H1 (cell line): ENCODE results near the gene FUBP3. TPM values are rescaled to one million over a fixed set of nuclear protein-coding genes. Genes with fewer than 3 reads are reported as not detected.

Experiments
- CTCF ChIA-PET: fragments of 300-600 bp; sonication (Branson Sonifier 250); formaldehyde crosslinking; loops from one replicate; lab custom pipeline; 2021; ENCODE audit not compliant: partially characterized antibody; lab: Charles Lee
- POLR2A ChIA-PET: fragments of 300-600 bp; sonication (Branson Sonifier 250); formaldehyde crosslinking; loops from one replicate; lab custom pipeline; 2021; ENCODE audit warnings: inconsistent platforms; ENCODE audit not compliant: partially characterized antibody; lab: Charles Lee
- DNase-seq, 2 experiments: peaks; one replicate each; pipeline versions ENCODE4 v3.0.0 to v3.0.0-alpha.2; 2010 to 2022; ENCODE audit warnings: low spot score in 2 of 2, low read depth in 1 of 2, mixed read lengths in 1 of 2
- FAIRE-seq: peaks from 2 replicates; lab custom pipeline; 2011; peaks lifted over from hg19 to GRCh38; lab: Jason Lieb, UNC
- H2AFZ ChIP-seq: 2 replicates; pipeline ENCODE4 v1.8.1; 2012; ENCODE audit warnings: low read length, inconsistent platforms
- H2AK5ac ChIP-seq: 2 replicates; pipeline ENCODE4 v1.6.1; 2013; ENCODE audit warnings: low read depth, low read length
- H2BK120ac ChIP-seq: replicated peaks from 2 replicates; pipeline ENCODE3; 2013; ENCODE audit warnings: low read depth, low read length, inconsistent platforms
- H2BK12ac ChIP-seq: 2 replicates; pipeline ENCODE4 v1.6.1; 2013; ENCODE audit warnings: low read depth, low read length
- H2BK15ac ChIP-seq: 2 replicates; pipeline ENCODE4 v1.6.1; 2013; ENCODE audit warnings: low read length
- H2BK20ac ChIP-seq: 2 replicates; pipeline ENCODE4 v1.6.1; 2013; ENCODE audit warnings: low read length
- H2BK5ac ChIP-seq: 2 replicates; pipeline ENCODE4 v1.6.1; 2013; ENCODE audit warnings: low read depth, low read length
- H3K14ac ChIP-seq: 2 replicates; pipeline ENCODE4 v1.6.1; 2013; ENCODE audit warnings: inconsistent platforms; ENCODE audit not compliant: insufficient read length
- H3K18ac ChIP-seq: 2 replicates; pipeline ENCODE4 v1.6.1; 2013; ENCODE audit warnings: low read length; ENCODE audit errors: extremely low read depth
- H3K23ac ChIP-seq: 2 replicates; pipeline ENCODE4 v1.6.1; 2013; ENCODE audit warnings: inconsistent platforms; ENCODE audit not compliant: insufficient read length
- H3K23me2 ChIP-seq: 2 replicates; pipeline ENCODE4 v1.6.1; 2013; ENCODE audit warnings: low read depth, low read length
- H3K27ac ChIP-seq: 2 replicates; pipeline ENCODE4 v1.6.1; 2011; ENCODE audit warnings: low read depth, low read length, inconsistent platforms
- H3K27me3 ChIP-seq, 4 experiments: replicated peaks in 1 of 4; 1 replicate in 1 of 4; 2 replicates in 3 of 4; pipeline versions ENCODE4 v1.6.1 to v1.8.1; 2011 to 2013; ENCODE audit warnings: low read length in 3 of 4, mild to moderate bottlenecking in 3 of 4, inconsistent platforms in 2 of 4, mixed read lengths in 2 of 4, moderate library complexity in 1 of 4; ENCODE audit not compliant: control insufficient read depth in 3 of 4, insufficient read depth in 3 of 4; ENCODE audit errors: extremely low read depth in 1 of 4
- H3K36me3 ChIP-seq, 4 experiments: 2 replicates each; pipeline versions ENCODE4 v1.6.1 to v1.8.1; 2011 to 2013; ENCODE audit warnings: mild to moderate bottlenecking in 4 of 4, low read length in 3 of 4, moderate library complexity in 2 of 4, control low read depth in 1 of 4, inconsistent platforms in 1 of 4; ENCODE audit not compliant: insufficient read depth in 4 of 4, control insufficient read depth in 2 of 4
- H3K4ac ChIP-seq: replicated peaks from 2 replicates; pipeline ENCODE3; 2013; ENCODE audit warnings: low read length, low read depth, mixed read lengths, inconsistent platforms; ENCODE audit not compliant: insufficient read length
- H3K4me1 ChIP-seq, 4 experiments: replicated peaks in 1 of 4; 1 replicate in 1 of 4; 2 replicates in 3 of 4; pipeline versions ENCODE4 v1.6.1 to v1.8.1; 2011 to 2013; ENCODE audit warnings: low read length in 3 of 4, inconsistent platforms in 2 of 4, mixed read lengths in 1 of 4; ENCODE audit not compliant: insufficient read depth in 4 of 4, control insufficient read depth in 3 of 4
- H3K4me2 ChIP-seq, 2 experiments: 2 replicates each; pipeline versions ENCODE4 v1.6.1 to v1.8.1; 2011 to 2013; ENCODE audit warnings: low read depth in 2 of 2, low read length in 2 of 2, control low read depth in 1 of 2, inconsistent platforms in 1 of 2, mild to moderate bottlenecking in 1 of 2; ENCODE audit not compliant: insufficient read depth in 1 of 2
- H3K4me3 ChIP-seq, 4 experiments: fragments of 200-600, 300-600 bp in 1 of 4; sonication (generic), shearing (Covaris generic), sonication (Bioruptor Twin) in 1 of 4; 2 replicates each; pipeline versions ENCODE4 v1.5.1 to v1.8.1; 2011 to 2016; ENCODE audit warnings: low read length in 4 of 4, low read depth in 3 of 4, control low read depth in 2 of 4, inconsistent platforms in 2 of 4, mild to moderate bottlenecking in 2 of 4, mixed read lengths in 1 of 4, moderate library complexity in 1 of 4; ENCODE audit not compliant: insufficient read depth in 2 of 4; ENCODE audit errors: extremely low read depth in 1 of 4
- H3K56ac ChIP-seq: replicated peaks from 2 replicates; pipeline ENCODE3; 2013; ENCODE audit warnings: low read depth, mild to moderate bottlenecking, mixed read lengths, low read length, inconsistent platforms; ENCODE audit not compliant: insufficient read length
- H3K79me1 ChIP-seq: 2 replicates; pipeline ENCODE4 v1.6.1; 2013; ENCODE audit warnings: low read depth, low read length, control low read depth
- H3K79me2 ChIP-seq, 2 experiments: 2 replicates each; pipeline versions ENCODE4 v1.6.1 to v1.8.1; 2012 to 2013; ENCODE audit warnings: low read length in 2 of 2, mild to moderate bottlenecking in 2 of 2, inconsistent platforms in 1 of 2; ENCODE audit not compliant: insufficient read depth in 2 of 2, control insufficient read depth in 1 of 2
- H3K9ac ChIP-seq, 4 experiments: replicated peaks in 1 of 4; 1 replicate in 1 of 4; 2 replicates in 3 of 4; pipeline versions ENCODE4 v1.6.1 to v1.8.1; 2011 to 2013; ENCODE audit warnings: low read depth in 3 of 4, low read length in 3 of 4, control low read depth in 2 of 4, mild to moderate bottlenecking in 2 of 4, moderate library complexity in 2 of 4, inconsistent platforms in 1 of 4; ENCODE audit errors: extremely low read depth in 1 of 4
- H3K9me3 ChIP-seq, 2 experiments: 2 replicates each; pipeline versions ENCODE4 v1.6.1 to v1.8.1; 2012 to 2013; ENCODE audit warnings: mild to moderate bottlenecking in 2 of 2, moderate library complexity in 2 of 2, control low read depth in 1 of 2, inconsistent platforms in 1 of 2, low read depth in 1 of 2, low read length in 1 of 2, mixed read lengths in 1 of 2; ENCODE audit not compliant: insufficient read depth in 2 of 2
- H4K20me1 ChIP-seq, 2 experiments: replicated peaks in 1 of 2; 2 replicates each; pipeline versions ENCODE3 to v1.8.1; 2011 to 2013; ENCODE audit warnings: inconsistent platforms in 2 of 2, low read length in 2 of 2, mild to moderate bottlenecking in 1 of 2; ENCODE audit not compliant: insufficient read depth in 2 of 2, control insufficient read depth in 1 of 2
- H4K5ac ChIP-seq: 2 replicates; pipeline ENCODE4 v1.6.1; 2013; ENCODE audit warnings: low read length, low read depth, mixed read lengths, inconsistent platforms; ENCODE audit not compliant: insufficient read length
- H4K8ac ChIP-seq: 2 replicates; pipeline ENCODE4 v1.8.0; 2013; ENCODE audit warnings: mild to moderate bottlenecking, moderate library complexity, low read length, inconsistent platforms; ENCODE audit not compliant: insufficient read depth; ENCODE audit errors: extremely low read depth
- H4K91ac ChIP-seq: replicated peaks from 2 replicates; pipeline ENCODE3; 2013; ENCODE audit warnings: low read length, mixed read lengths, inconsistent platforms; ENCODE audit not compliant: insufficient read length
- ATF3 ChIP-seq: IDR thresholded peaks from 2 replicates; pipeline ENCODE4 v1.6.1; 2011; ENCODE audit warnings: low read depth, mild to moderate bottlenecking, low read length; ENCODE audit not compliant: insufficient read depth
- BCL11A ChIP-seq, 2 experiments: IDR thresholded peaks; one replicate each; pipeline ENCODE4 v1.6.1; 2011; ENCODE audit warnings: low read depth in 2 of 2, low read length in 2 of 2, mild to moderate bottlenecking in 2 of 2
- CHD1 ChIP-seq: IDR thresholded peaks from 2 replicates; pipeline ENCODE4 v1.6.1; 2012; ENCODE audit warnings: low read depth, low read length, improper control_type of control experiment
- CTBP2 ChIP-seq: IDR thresholded peaks from 2 replicates; pipeline ENCODE4 v1.7.0; 2011; ENCODE audit warnings: borderline replicate concordance, mild to moderate bottlenecking, moderate library complexity, mixed read lengths, low read length; ENCODE audit not compliant: insufficient read depth, insufficient read length
- CTCF ChIP-seq, 3 experiments: IDR thresholded peaks; 1 replicate in 2 of 3; 2 replicates in 1 of 3; pipeline versions ENCODE4 v1.5.1 to v1.6.1; 2011; ENCODE audit warnings: low read length in 3 of 3, mild to moderate bottlenecking in 3 of 3, inconsistent platforms in 2 of 3, low read depth in 1 of 3, moderate library complexity in 1 of 3; ENCODE audit not compliant: insufficient read depth in 1 of 3; ENCODE audit errors: control extremely low read depth in 1 of 3
- GTF2F1 ChIP-seq: IDR thresholded peaks from 2 replicates; pipeline ENCODE4 v1.6.1; 2012; ENCODE audit warnings: low read depth, low read length, improper control_type of control experiment, borderline replicate concordance
- HDAC2 ChIP-seq, 2 experiments: fragments of 300-600 bp in 1 of 2; sonication (generic) in 1 of 2; IDR thresholded peaks; 2 replicates each; pipeline ENCODE4 v1.6.1; 2011 to 2012; ENCODE audit warnings: low read depth in 2 of 2, low read length in 2 of 2, mild to moderate bottlenecking in 2 of 2, moderate library complexity in 2 of 2, borderline replicate concordance in 1 of 2, inconsistent platforms in 1 of 2
- SP4 ChIP-seq: IDR thresholded peaks from 2 replicates; pipeline ENCODE4 v1.6.1; 2012; ENCODE audit warnings: low read length, inconsistent platforms
- SUZ12 ChIP-seq: fragments of 200-600 bp; sonication (generic); IDR thresholded peaks from 2 replicates; pipeline ENCODE4 v1.6.1; 2012; ENCODE audit warnings: mild to moderate bottlenecking, inconsistent platforms, low read length, moderate library complexity, mixed read lengths
- YY1 ChIP-seq: IDR thresholded peaks from 2 replicates; pipeline ENCODE4 v1.6.1; 2011; ENCODE audit warnings: low read depth, mild to moderate bottlenecking, low read length
- WGBS, 2 experiments: shearing (Covaris generic) in 1 of 2; methylation state at CpG; one replicate each; pipeline versions ENCODE4 v1.1.6 to v1.1.7; 2013 to 2015; ENCODE audit warnings: low lambda C conversion rate in 2 of 2, mixed read lengths in 2 of 2, inconsistent platforms in 1 of 2, low coverage in 1 of 2, missing lambda C conversion rate in 1 of 2; ENCODE audit not compliant: insufficient replicate concordance in 2 of 2, insufficient coverage in 1 of 2, insufficient read length in 1 of 2; ENCODE audit errors: extremely low coverage in 1 of 2, missing lambda C conversion rate in 1 of 2; 5-methylcytosine and 5-hydroxymethylcytosine counted together
- polyA plus RNA-seq, 7 experiments: library from polyadenylated mRNA; depleted of rRNA in 3 of 7; stranded (reverse) in 5 of 7; unstranded in 2 of 7; fragments of >200 nt in 5 of 7; fragments of 200-250 nt in 2 of 7; gene quantifications; 1 replicate in 5 of 7; 2 replicates in 1 of 7; 4 replicates in 1 of 7; pipeline versions ENCODE4 v1.2.1 to v1.2.3, GENCODE V29; 2011 to 2013; ENCODE audit warnings: missing spikeins in 2 of 7, mixed read lengths in 2 of 7
- total RNA-seq: library from RNA; stranded (reverse); fragmentation: NEBNext Ultra II Directional; extraction: Animal tissue kit (Norgen Biotek cat#: 25700); gene quantifications from 2 replicates; pipeline ENCODE4 v1.2.1, GENCODE V29; 2021

Gene FUBP3
- total and polyA plus RNA-seq, 2 of the 8 experiments (the other 6 are each of a cell fraction or from before 2014, with no cell fraction given) = 23.7 to 76.4 TPM

GRCh38 chr9:130627051-130627450, 47.7 kb downstream of the FUBP3 start:
- H3K79me2 ChIP-seq = no peaks in the 10 kb centered on the region
- H3K18ac ChIP-seq = no peak overlapping the region
- no peaks in the 10 kb centered on the region for H3K9me3 ChIP-seq
- H3K27ac ChIP-seq = no peak overlapping the region; the same call in 1 of the 2 replicates
- H2BK20ac ChIP-seq = no peak overlapping the region
- H2BK12ac ChIP-seq = no peak overlapping the region
- no peak overlapping the region for H3K23ac ChIP-seq
- no peaks in the 10 kb centered on the region for H3K23me2 ChIP-seq
- H3K4me1 ChIP-seq = peaks cover 12 to 27% (median 18%) of the 10 kb centered on the region in 4 experiments
- ChIA-PET CTCF (interaction anchor here (1.2 to 6.7 kb wide), 10 partner anchors 10 to 166 kb away, joined by 3 to 30 read pairs (median 4); no protein-coding TSS in a partner anchor), POLR2A (interaction anchor here (1.3 to 1.5 kb wide), 2 partner anchors 9 to 11 kb away, joined by 4 to 5 read pairs; no protein-coding TSS in a partner anchor)
- H3K4me2 ChIP-seq = no peak overlapping the region
- no peak overlapping the region for H4K91ac ChIP-seq
- peaks cover 16 to 66% (median 50%) of the 10 kb centered on the region in 4 experiments for H3K36me3 ChIP-seq
- H3K4me3 ChIP-seq = no peak overlapping the region
- no peaks in the 10 kb centered on the region for H3K27me3 ChIP-seq
- no peak overlapping the region; a peak in 1 of 7 replicates for H3K9ac ChIP-seq
- no peak overlapping the region for H4K5ac ChIP-seq
- H3K4ac ChIP-seq = no peak overlapping the region
- no peak overlapping the region for H4K8ac ChIP-seq
- no peak overlapping the region for H2AK5ac ChIP-seq
- no peak overlapping the region for H2BK120ac ChIP-seq
- WGBS, 2 experiments = 97% methylated on average over 10 of the region's 10 CpGs; no CpG with 5 or more reads in 1 of the 2 experiments
- H2BK5ac ChIP-seq = no peak overlapping the region; the same call in 1 of the 2 replicates
- no peak overlapping the region for H2BK15ac ChIP-seq
- H3K79me1 ChIP-seq = peaks cover 5% of the 10 kb centered on the region
- DNase-seq = no peak
- no peak overlapping the region for H3K14ac ChIP-seq
- FAIRE-seq = no peak
- H3K56ac ChIP-seq = no peak overlapping the region
- no peak overlapping the region for H2AFZ ChIP-seq
- H4K20me1 ChIP-seq = peaks cover 0 to 7% of the 10 kb centered on the region in 2 experiments
- TF ChIP-seq ATF3 (no peak), SP4 (no peak), SUZ12 (no peak), YY1 (no peak), HDAC2 (IDR thresholded peaks at IDR 0.05; ENCODE audit: borderline replicate concordance in 1 of 2, low read depth in 2 of 2, low read length in 2 of 2) (no peak), CTCF (IDR thresholded peaks at IDR 0.05; ENCODE audit: control extremely low read depth in 1 of 3, insufficient read depth in 1 of 3, low read depth in 1 of 3, low read length in 3 of 3) (no peak), CTBP2 (no peak), CHD1 (no peak), BCL11A (IDR thresholded peaks at IDR 0.05; ENCODE audit: low read depth in 2 of 2, low read length in 2 of 2) (no peak), GTF2F1 (no peak)
